Heart right ventricle (tissue), 16 donors: ENCODE results near the gene GPSM3. TPM values are rescaled to one million over a fixed set of nuclear protein-coding genes. Genes with fewer than 3 reads are reported as not detected.
A peak's percentile ranks its signal among the peaks of the same experiment; 100 is the strongest.

Experiments used
- ATAC-seq, 8 donors: fragments of 200-7000 bp; cut with Tn5 transposase; one replicate each; pipeline ENCODE4 v1.9.1; 2020; ENCODE audit warnings: mild to moderate bottlenecking in 8 of 8, moderate library complexity in 8 of 8, moderate number of reproducible peaks in 1 of 8
- DNase-seq, 2 donors: peaks; one replicate each; pipeline ENCODE4 v3.0.0-alpha.2; 2020
- H3K27ac ChIP-seq, 10 donors: fragments of 200-600 bp; sonication (generic) in 2 of 10; one replicate each; pipeline versions ENCODE4 v1.5.0 to v1.8.0; 2020 to 2022; ENCODE audit warnings: mild to moderate bottlenecking in 3 of 10
- H3K27me3 ChIP-seq, 7 donors: fragments of 200-600 bp; one replicate each; pipeline ENCODE4 v1.8.0; 2021 to 2022; ENCODE audit warnings: mild to moderate bottlenecking in 2 of 7
- H3K36me3 ChIP-seq, 9 donors: fragments of 200-600 bp; sonication (generic) in 1 of 9; one replicate each; pipeline versions ENCODE4 v1.5.0 to v1.8.0; 2020 to 2022; ENCODE audit warnings: mild to moderate bottlenecking in 2 of 9
- H3K4me1 ChIP-seq, 9 donors: fragments of 200-600 bp; sonication (generic) in 1 of 9; one replicate each; pipeline versions ENCODE4 v1.5.0 to v1.8.0; 2020 to 2022; ENCODE audit warnings: mild to moderate bottlenecking in 4 of 9
- H3K4me3 ChIP-seq, 10 donors: fragments of 200-600 bp; sonication (generic) in 2 of 10; one replicate each; pipeline versions ENCODE4 v1.5.0 to v1.8.0; 2020 to 2022; ENCODE audit warnings: mild to moderate bottlenecking in 7 of 10, moderate library complexity in 2 of 10
- H3K9me3 ChIP-seq, 11 donors: fragments of 200-600 bp in 10 of 11; sonication (generic) in 2 of 11; one replicate each; pipeline versions ENCODE4 v1.5.0 to v1.8.0; 2013 to 2022; ENCODE audit warnings: mild to moderate bottlenecking in 2 of 11, control low read depth in 1 of 11, moderate library complexity in 1 of 11
- CTCF ChIP-seq, 9 donors: fragments of 200-600 bp; sonication (generic) in 2 of 9; IDR thresholded peaks; one replicate each; pipeline versions ENCODE4 v1.5.0 to v1.8.0; 2021 to 2022; ENCODE audit warnings: antibody characterized with exemption in 9 of 9, mild to moderate bottlenecking in 5 of 9, moderate library complexity in 1 of 9
- WGBS, 2 donors: extraction: QIAGEN DNeasy Blood & Tissue Kit; methylation state at CpG; one replicate each; pipeline ENCODE4 v1.1.7; 2013; ENCODE audit warnings: inconsistent platforms in 1 of 2; 5-methylcytosine and 5-hydroxymethylcytosine counted together
- intact Hi-C, 10 donors: fragments of 100-400 bp; cut with DNase I; formaldehyde crosslinking; loops; one replicate each; pipeline versions ENCODE4 v1.11.1 to v1.14.2; 2022
- polyA plus RNA-seq, 2 donors: library from polyadenylated mRNA; stranded (reverse); fragments of 200-250 nt; gene quantifications; one replicate each; pipeline ENCODE4 v1.2.3, GENCODE V29; 2013
- total RNA-seq, 10 donors: library from RNA; stranded (reverse); fragmentation: NEBNext Ultra II Directional in 3 of 10; extraction: Animal tissue kit (Norgen Biotek cat#: 25700) in 3 of 10; gene quantifications; one replicate each; pipeline versions ENCODE4 v1.2.1 to v1.2.4, GENCODE V29; 2021 to 2023
- donor health status: Arrhythmogenic right ventricular cardiomyopathy.
- donor health status: ischemic (EF 13 %, LVEDD 7.1; RV severe dilation, severe dysfunction).
- donor health status: healthy with polysubstance abuse.
- donor health status: DM: no; HTN: yes; CAD: no.
- donor health status: DM: no; HTN: no; CAD: no.
- donor health status: ischemic (EF 25% LVEDD 6.9; RV normal size, moderate dysfunction).
- donor health status: ischemic (EF 25% LVEDD 5.7; RV mildly dilated, moderate dysfunction).
- donor health status: healthy.
- donor health status: DM: yes; HTN: yes; CAD: no.
- donor health status: Ischemic cardiomyopathy.
- donor health status: ischemic (EF 35%, LVEDD 5.7; RV mildly dilated, moderate dysfunction).
- donor health status: nonischemic (EF 11% LVEDD 7.7; RV severe dilation, severe dysfunction).
- donor health status: DM: yes; HTN: yes; CAD: no.
- donor health status: PGD.
- donor health status: ischemic (EF 29% LVEDD 5.4; RV normal size, mild dysfunction).
- donor health status: nonischemic (EF 23%, LVEDD 6.1; RV moderate dilation, normal function).

The GPSM3 gene
- total and polyA plus RNA-seq, 12 donors: 2.4 to 28.0 (median 4.6) TPM

DNA sequence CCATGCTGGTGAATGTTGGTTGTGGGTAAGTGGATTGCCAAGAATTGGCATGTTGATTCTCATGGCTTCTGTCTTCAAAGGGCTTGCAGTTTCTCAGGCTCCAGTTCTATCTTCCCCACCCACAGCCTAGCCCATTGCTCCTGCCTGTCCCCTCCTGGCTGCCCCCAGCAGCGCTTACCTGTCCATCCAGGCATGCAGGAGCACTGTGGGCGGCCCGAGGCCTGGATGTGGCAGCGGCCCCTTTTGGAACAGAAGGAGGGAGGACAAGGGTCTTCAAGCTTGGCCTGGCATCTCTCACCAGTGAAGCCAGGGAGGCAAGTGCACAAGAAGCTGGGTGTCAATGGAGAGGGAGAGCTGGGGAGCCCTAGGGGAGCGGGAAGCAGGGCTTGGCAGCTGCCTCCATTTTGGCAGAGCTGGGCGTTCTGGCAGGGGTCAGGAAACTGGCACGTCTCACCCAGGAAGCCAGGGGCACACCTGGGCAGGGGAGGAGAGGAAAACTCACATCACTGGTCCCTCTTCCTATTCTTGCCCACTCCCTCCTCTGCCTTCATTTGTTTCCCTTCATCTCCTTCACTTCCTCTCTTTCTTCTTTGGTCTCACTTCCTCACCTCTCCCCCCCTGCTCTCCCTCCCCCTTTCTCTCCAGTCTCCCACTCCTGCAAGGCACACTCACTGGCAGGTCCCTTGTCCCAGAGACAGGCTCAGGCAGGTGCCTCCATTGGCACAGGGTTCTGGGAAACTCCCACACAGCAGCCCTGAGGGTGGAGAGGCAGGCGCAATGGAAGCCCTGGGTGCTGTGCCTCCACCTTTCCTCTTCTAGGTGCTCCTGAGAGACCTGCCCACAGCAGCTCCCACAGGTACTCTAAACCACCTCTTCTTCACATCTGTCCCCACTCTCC is 30.1 kb upstream of the GPSM3 start:
- Histone ChIP-seq H3K27ac (peak overlapping the region in 9 of 10 donors; percentile 53 to 94 (median 89)), H3K4me3 (peak overlapping the region in 9 of 10 donors; percentile 38 to 60 (median 51)), H3K4me1 (peaks cover 0 to 22% (median 6%) of the 10 kb centered on the region in 9 donors), H3K9me3 (no peaks in the 10 kb centered on the region), H3K27me3 (no peaks in the 10 kb centered on the region), H3K36me3 (peaks cover 0 to 51% (median 0%) of the 10 kb centered on the region in 9 donors)
- intact Hi-C loops: no loop called here
- DNase-seq (no peak), ATAC-seq (peak in 1 of 8 donors; percentile 16)
- TF ChIP-seq CTCF (IDR thresholded peaks at IDR 0.05): no peak
- 82 to 87% methylated on average over 8 of the region's 8 CpGs for WGBS, 2 donors

GRCh38 chr6:32220021-32220420 is 27.6 kb upstream of the GPSM3 start:
- no peak overlapping the region for H3K27ac ChIP-seq
- TF ChIP-seq CTCF (IDR thresholded peaks at IDR 0.05): no peak
- peaks cover 0 to 74% (median 0%) of the 10 kb centered on the region in 9 donors for H3K36me3 ChIP-seq
- H3K9me3 ChIP-seq: no peaks in the 10 kb centered on the region
- no peak for ATAC-seq
- intact Hi-C loops: no loop called here
- H3K4me3 ChIP-seq: no peak overlapping the region
- H3K27me3 ChIP-seq: no peaks in the 10 kb centered on the region
- 76 to 79% methylated on average over 4 of the region's 4 CpGs for WGBS, 2 donors
- H3K4me1 ChIP-seq: peaks cover 0 to 22% (median 6%) of the 10 kb centered on the region in 9 donors
- DNase-seq: no peak

DNA sequence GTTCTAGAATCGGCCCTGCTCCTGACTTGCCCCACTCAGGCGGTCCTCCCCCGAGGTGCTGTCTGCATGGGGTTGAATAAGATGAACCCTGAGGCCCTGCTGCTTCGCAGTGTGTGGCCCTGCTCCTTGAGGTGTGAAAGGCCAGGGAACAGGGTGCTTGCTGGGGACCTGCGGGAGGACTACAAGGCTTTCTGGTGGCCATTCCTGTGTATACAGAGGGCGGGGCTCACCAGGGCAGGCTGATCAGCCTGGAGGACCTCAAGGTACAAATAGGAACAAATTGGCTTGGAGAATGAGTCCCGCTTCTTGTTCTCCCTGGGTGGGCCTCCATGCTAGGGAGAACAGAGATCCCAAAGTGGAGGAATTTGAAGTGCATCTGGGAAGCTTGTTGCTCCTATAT is 25.7 kb upstream of the GPSM3 start:
- no peak for TF ChIP-seq CTCF (IDR thresholded peaks at IDR 0.05)
- H3K4me3 ChIP-seq: no peak overlapping the region
- ATAC-seq (no peak), DNase-seq (no peak)
- H3K4me1 ChIP-seq: peaks cover 0 to 22% (median 5%) of the 10 kb centered on the region in 9 donors
- H3K27ac ChIP-seq: no peak overlapping the region
- no peaks in the 10 kb centered on the region for H3K9me3 ChIP-seq
- H3K27me3 ChIP-seq: no peaks in the 10 kb centered on the region
- intact Hi-C loops: no loop called here
- 68 to 78% methylated on average over 7 of the region's 7 CpGs for WGBS, 2 donors
- peaks cover 0 to 89% (median 0%) of the 10 kb centered on the region in 9 donors for H3K36me3 ChIP-seq

DNA sequence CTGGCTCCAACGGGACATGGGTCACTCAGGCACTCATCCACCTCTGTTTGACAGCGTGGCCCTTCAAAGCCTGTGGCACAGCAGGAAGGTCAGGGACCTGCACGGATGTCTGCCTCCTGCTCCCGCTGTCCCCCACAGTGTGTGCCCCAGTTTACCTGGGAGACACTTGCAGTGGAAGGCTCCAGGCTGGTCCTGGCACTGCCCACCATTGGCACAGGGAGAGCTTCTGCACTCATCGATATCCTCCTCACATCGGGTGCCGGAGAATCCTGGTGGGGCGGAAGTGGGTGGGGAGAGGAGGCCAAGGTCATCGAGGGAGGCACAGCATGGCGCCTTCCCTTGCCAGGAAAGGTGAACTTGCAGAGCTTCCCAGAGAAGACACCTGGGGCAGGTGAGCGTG is 24.6 kb upstream of the GPSM3 start:
- Histone ChIP-seq H3K36me3 (peaks cover 0 to 96% (median 0%) of the 10 kb centered on the region in 9 donors), H3K27ac (no peak overlapping the region), H3K4me1 (peaks cover 0 to 15% (median 0%) of the 10 kb centered on the region in 9 donors), H3K9me3 (no peaks in the 10 kb centered on the region), H3K4me3 (no peak overlapping the region), H3K27me3 (no peaks in the 10 kb centered on the region)
- TF ChIP-seq CTCF (IDR thresholded peaks at IDR 0.05): no peak
- DNase-seq: no peak
- no peak for ATAC-seq
- WGBS, 2 donors: 88 to 90% methylated on average over 11 of the region's 11 CpGs
- intact Hi-C loops: no loop called here
